GM12892 (cell line): Measurements from ENCODE around the gene SETD3.

Source experiments
- POLR2A ChIP-seq: IDR thresholded peaks from 2 replicates; pipeline ENCODE4 v1.6.1; 2011; ENCODE audit warnings: low read depth, low read length, control low read depth
- POLR2AphosphoS5 ChIP-seq: IDR thresholded peaks from 2 replicates; pipeline ENCODE4 v1.6.1; 2011; ENCODE audit warnings: low read depth, low read length, control low read depth
- TAF1 ChIP-seq: IDR thresholded peaks from 2 replicates; pipeline ENCODE4 v1.6.1; 2011; ENCODE audit warnings: low read depth, mild to moderate bottlenecking, control low read depth, low read length, borderline replicate concordance

GRCh38 chr14:99380991-99381687 is 99.5 kb downstream of the SETD3 start:
- TF ChIP-seq POLR2A (no peak), POLR2AphosphoS5 (no peak), TAF1 (no peak)
